SU-DHL-6 (cell line): ENCODE results near the gene LYPD3.

ENCODE experiments used
- CTCF ChIP-seq: fragments of 200-600 bp; sonication (generic); IDR thresholded peaks from one replicate; pipeline ENCODE4 v1.5.1; 2017; ENCODE audit warnings: antibody characterized with exemption, mild to moderate bottlenecking, low read length, moderate library complexity; ENCODE audit not compliant: insufficient read depth, poor library complexity, severe bottlenecking
- EZH2phosphoT487 ChIP-seq: fragments of 200-600 bp; sonication (generic), shearing (Covaris generic); conservative IDR thresholded peaks from 2 replicates; pipeline ENCODE4 v1.6.1; 2018; ENCODE audit warnings: mild to moderate bottlenecking, antibody characterized with exemption, low read length, moderate library complexity, mixed read lengths

GRCh38 chr19:43499042-43499441 is 33.6 kb upstream of the LYPD3 start:
- TF ChIP-seq CTCF (no peak), EZH2phosphoT487 (no peak)
